ENCODE data around the gene KNOP1.

GRCh38 chr16:19698480-19699465 is 19.3 kb downstream of the KNOP1 start:
- no peak for TF ChIP-seq CTCF (IDR thresholded peaks at IDR 0.05)
- TF ChIP-seq POLR2A (IDR thresholded peaks at IDR 0.05) = no peak

All from right lobe of liver (tissue), 4 donors.